Measurements from ENCODE around the gene OR13F1. TPM values are rescaled to one million over a fixed set of nuclear protein-coding genes. Genes with fewer than 3 reads are reported as not detected.

OR13F1 gene, protein sequence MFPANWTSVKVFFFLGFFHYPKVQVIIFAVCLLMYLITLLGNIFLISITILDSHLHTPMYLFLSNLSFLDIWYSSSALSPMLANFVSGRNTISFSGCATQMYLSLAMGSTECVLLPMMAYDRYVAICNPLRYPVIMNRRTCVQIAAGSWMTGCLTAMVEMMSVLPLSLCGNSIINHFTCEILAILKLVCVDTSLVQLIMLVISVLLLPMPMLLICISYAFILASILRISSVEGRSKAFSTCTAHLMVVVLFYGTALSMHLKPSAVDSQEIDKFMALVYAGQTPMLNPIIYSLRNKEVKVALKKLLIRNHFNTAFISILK
- polyA plus RNA-seq (2011; rRNA removed) (not detected in 2 replicates), polyA minus RNA-seq (2011; rRNA and poly(A)+ RNA removed) (not detected in 2 replicates)

DNA sequence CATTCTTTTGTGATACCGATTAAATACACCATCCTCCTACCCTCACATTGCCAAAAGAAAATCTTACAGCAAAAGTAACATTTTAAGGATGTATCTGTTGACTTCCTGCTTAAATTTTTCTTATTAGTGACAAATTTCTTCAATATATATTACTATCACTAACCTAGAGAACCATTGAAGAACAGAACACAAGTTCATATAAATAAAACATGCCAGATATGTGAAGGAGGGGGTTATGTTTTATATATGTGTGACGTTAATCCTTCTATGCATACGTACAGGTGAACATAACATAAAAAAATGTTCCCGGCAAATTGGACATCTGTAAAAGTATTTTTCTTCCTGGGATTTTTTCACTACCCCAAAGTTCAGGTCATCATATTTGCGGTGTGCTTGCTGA lies at the start of gene OR13F1:
Gene OR13F1 (plus strand): TSS at position 301 of the 400 bp plus-strand sequence. CDS start 0 bp downstream, at position 301.
- no peak for DNase-seq (ENCODE audit: low read depth, low spot score)
- H3K27ac ChIP-seq (ENCODE audit: low read depth, low read length), result no peak within 1 kb of the TSS
- no peaks in the 10 kb centered on the region for H3K27me3 ChIP-seq (ENCODE audit: control insufficient read depth, insufficient read depth, low read length)
- peaks cover 8% of the 10 kb centered on the region; the same call in 1 of the 2 replicates for H3K9me3 ChIP-seq (ENCODE audit: control insufficient read depth, insufficient read depth, low read length)
- H3K4me3 ChIP-seq (ENCODE audit: low read depth, low read length), result no peak within 1 kb of the TSS
- ChIA-PET CTCF (no interaction called here), POLR2A (no interaction called here)
- TF ChIP-seq, protein P1, sequence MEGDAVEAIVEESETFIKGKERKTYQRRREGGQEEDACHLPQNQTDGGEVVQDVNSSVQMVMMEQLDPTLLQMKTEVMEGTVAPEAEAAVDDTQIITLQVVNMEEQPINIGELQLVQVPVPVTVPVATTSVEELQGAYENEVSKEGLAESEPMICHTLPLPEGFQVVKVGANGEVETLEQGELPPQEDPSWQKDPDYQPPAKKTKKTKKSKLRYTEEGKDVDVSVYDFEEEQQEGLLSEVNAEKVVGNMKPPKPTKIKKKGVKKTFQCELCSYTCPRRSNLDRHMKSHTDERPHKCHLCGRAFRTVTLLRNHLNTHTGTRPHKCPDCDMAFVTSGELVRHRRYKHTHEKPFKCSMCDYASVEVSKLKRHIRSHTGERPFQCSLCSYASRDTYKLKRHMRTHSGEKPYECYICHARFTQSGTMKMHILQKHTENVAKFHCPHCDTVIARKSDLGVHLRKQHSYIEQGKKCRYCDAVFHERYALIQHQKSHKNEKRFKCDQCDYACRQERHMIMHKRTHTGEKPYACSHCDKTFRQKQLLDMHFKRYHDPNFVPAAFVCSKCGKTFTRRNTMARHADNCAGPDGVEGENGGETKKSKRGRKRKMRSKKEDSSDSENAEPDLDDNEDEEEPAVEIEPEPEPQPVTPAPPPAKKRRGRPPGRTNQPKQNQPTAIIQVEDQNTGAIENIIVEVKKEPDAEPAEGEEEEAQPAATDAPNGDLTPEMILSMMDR (IDR thresholded peaks at IDR 0.05; ENCODE audit: low read depth, low read length), result no peak

DNA sequence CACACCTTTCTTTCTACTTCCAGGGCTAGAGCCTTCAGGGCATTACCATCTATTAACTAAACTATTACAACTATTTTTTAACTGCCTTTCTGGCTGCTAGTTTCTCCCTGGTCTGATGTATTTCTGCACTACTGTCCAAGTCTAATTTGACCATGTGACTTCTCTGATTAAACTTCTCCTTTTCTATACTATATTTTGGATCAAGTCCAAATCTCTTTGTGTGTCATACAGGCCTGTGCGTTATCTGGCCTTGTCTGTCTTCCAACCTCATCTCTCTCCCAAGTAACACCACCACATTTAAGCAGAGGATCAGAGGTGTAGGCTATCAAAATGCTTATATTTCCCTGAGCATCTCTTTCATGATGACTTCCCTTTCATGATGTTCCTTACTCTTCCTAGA lies 47.2 kb upstream of the OR13F1 start:
- CTCF ChIA-PET, result no interaction called here
- H3K27ac ChIP-seq (ENCODE audit: low read depth, low read length), result no peak overlapping the region
- POLR2A ChIA-PET, result no interaction called here
- H3K9me3 ChIP-seq (ENCODE audit: control insufficient read depth, insufficient read depth, low read length), result no peaks in the 10 kb centered on the region; the same call in 1 of the 2 replicates
- no peak overlapping the region for H3K4me3 ChIP-seq (ENCODE audit: low read depth, low read length)
- H3K27me3 ChIP-seq (ENCODE audit: control insufficient read depth, insufficient read depth, low read length), result no peaks in the 10 kb centered on the region
- TF ChIP-seq, protein P1 (IDR thresholded peaks at IDR 0.05; ENCODE audit: low read depth, low read length), result no peak
- DNase-seq (ENCODE audit: low read depth, low spot score), result no peak

DNA sequence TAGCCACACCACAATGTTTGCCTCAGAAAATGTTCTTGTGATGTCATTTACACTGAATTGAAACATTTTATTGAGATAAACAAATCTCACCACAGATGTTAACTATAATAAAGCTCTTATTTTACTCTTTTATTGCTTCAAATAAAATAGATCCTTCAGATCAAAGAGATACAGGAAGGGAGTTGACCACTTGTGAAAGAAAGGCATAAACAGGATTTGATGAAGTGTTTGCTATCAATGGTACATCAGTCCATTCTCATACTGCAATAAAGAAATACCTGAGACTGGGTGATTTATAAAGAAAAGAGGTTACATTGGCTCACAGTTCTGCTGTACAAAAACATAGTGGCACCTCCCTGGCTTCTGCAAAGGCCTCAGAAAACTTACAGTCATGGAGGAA lies 40.2 kb upstream of the OR13F1 start:
- no peaks in the 10 kb centered on the region for H3K27me3 ChIP-seq (ENCODE audit: control insufficient read depth, insufficient read depth, low read length)
- H3K27ac ChIP-seq (ENCODE audit: low read depth, low read length), result no peak overlapping the region
- H3K9me3 ChIP-seq (ENCODE audit: control insufficient read depth, insufficient read depth, low read length), result no peaks in the 10 kb centered on the region; the same call in none of the 2 replicates
- no peak overlapping the region for H3K4me3 ChIP-seq (ENCODE audit: low read depth, low read length)
- ChIA-PET POLR2A (no interaction called here), CTCF (no interaction called here)
- TF ChIP-seq, protein P1 (IDR thresholded peaks at IDR 0.05; ENCODE audit: low read depth, low read length), result no peak
- no peak for DNase-seq (ENCODE audit: low read depth, low spot score)

DNA sequence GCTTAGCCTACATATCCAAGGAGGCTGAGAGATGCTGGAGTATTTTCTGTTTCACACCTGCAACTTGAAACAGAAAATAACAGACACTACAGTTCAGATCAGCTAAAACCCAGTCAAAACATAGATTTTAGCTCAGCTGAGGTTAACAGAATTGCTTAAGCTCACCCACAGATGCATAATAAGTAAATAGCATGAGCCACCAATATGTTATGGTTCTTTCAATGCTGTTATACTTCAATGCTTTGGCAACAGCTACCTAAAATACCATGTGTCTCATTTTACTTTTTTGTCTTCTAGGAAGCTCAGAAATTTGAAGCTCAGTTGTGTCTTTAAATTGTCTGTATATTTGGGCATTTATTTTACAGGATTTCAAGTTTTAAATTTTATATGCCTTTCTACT lies 35.8 kb upstream of the OR13F1 start:
- Histone ChIP-seq H3K9me3 (ENCODE audit: control insufficient read depth, insufficient read depth, low read length) (peaks cover 3% of the 10 kb centered on the region; the same call in 1 of the 2 replicates), H3K4me3 (ENCODE audit: low read depth, low read length) (no peak overlapping the region), H3K27ac (ENCODE audit: low read depth, low read length) (no peak overlapping the region), H3K27me3 (ENCODE audit: control insufficient read depth, insufficient read depth, low read length) (no peaks in the 10 kb centered on the region)
- POLR2A ChIA-PET, result no interaction called here
- TF ChIP-seq, protein P1 (IDR thresholded peaks at IDR 0.05; ENCODE audit: low read depth, low read length), result no peak
- no peak for DNase-seq (ENCODE audit: low read depth, low spot score)
- CTCF ChIA-PET, result no interaction called here

DNA sequence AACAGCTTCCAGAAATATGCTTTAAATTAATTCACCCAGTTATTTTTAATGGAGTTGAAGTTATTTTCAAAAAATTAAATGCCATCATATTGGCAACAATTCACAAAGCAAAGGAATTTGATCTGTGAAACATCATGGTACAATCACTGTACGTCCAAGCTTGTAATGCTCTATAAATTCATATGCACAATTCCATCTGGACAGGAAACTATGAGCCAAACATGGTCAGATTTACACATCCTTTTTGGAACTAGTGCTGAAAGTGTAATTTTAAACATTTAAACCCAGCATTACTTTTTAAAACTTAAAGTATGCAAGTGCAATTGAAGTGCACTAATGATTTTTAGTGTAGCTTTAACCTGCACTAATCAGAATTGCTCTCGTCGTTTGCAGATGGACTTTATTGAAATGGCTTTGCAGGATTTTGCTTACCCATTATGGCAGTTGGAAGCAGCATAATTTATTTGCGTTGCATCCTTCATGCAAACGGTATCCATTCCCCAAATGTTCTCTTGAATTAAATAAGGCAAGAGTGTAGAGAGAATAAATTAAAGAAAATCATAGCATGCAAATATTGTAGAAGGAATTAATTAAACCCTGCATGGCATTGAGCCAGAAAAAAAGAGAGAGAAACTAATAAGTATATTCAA lies 21.0 kb upstream of the OR13F1 start:
- DNase-seq (ENCODE audit: low read depth, low spot score), result no peak
- H3K4me3 ChIP-seq (ENCODE audit: low read depth, low read length), result no peak overlapping the region
- no peaks in the 10 kb centered on the region for H3K27me3 ChIP-seq (ENCODE audit: control insufficient read depth, insufficient read depth, low read length)
- CTCF ChIA-PET, result no interaction called here
- POLR2A ChIA-PET, result no interaction called here
- TF ChIP-seq, protein P1 (IDR thresholded peaks at IDR 0.05; ENCODE audit: low read depth, low read length), result no peak
- no peak overlapping the region for H3K27ac ChIP-seq (ENCODE audit: low read depth, low read length)
- no peaks in the 10 kb centered on the region; the same call in 1 of the 2 replicates for H3K9me3 ChIP-seq (ENCODE audit: control insufficient read depth, insufficient read depth, low read length)
